ENCODE data around the gene PATZ1. TPM values are rescaled to one million over a fixed set of nuclear protein-coding genes. Genes with fewer than 3 reads are reported as not detected.
A peak's percentile ranks its signal among the peaks of the same experiment; 100 is the strongest.

PATZ1 gene
- total and polyA plus RNA-seq, 7 donors = 3.7 to 21.4 (median 17.4) TPM

GRCh38 chr22:31290494-31291471 lies 55.4 kb downstream of the PATZ1 start:
- 0% methylated on average over 94 to 95 of the region's 95 CpGs for WGBS, 2 donors
- Histone ChIP-seq H3K36me3 (peaks cover 15 to 33% (median 21%) of the 10 kb centered on the region in 4 donors), H3K27ac (peak overlapping the region; percentile 92 to 98 (median 97)), H3K27me3 (no peaks in the 10 kb centered on the region), H3K9me3 (no peaks in the 10 kb centered on the region), H3K4me1 (peaks cover 0 to 74% (median 68%) of the 10 kb centered on the region in 4 donors), H3K4me3 (peak overlapping the region; percentile 71 to 87 (median 82))
- intact Hi-C loops (cut with DNase I) = loop anchor here (2.0 kb wide), 1 partner anchor 56 kb away; the partner anchor contains the start of gene PATZ1
- DNase-seq = peak; percentile 98
- TF ChIP-seq POLR2AphosphoS5 (IDR thresholded peaks at IDR 0.05) (peak; percentile 91 to 99 (median 94)), POLR2A (IDR thresholded peaks at IDR 0.05) (peak; percentile 78 to 82), EP300 (IDR thresholded peaks at IDR 0.05) (peak in 1 of 4 donors; percentile 22), CTCF (IDR thresholded peaks at IDR 0.05) (no peak)

- Histone ChIP-seq H3K36me3 (peaks cover 21 to 47% (median 32%) of the 10 kb centered on the region in 4 donors), H3K4me1 (peaks cover 0 to 80% (median 72%) of the 10 kb centered on the region in 4 donors), H3K4me3 (peak overlapping the region in 3 of 4 donors; percentile 79 to 87 (median 84)), H3K27me3 (no peaks in the 10 kb centered on the region), H3K27ac (peak overlapping the region; percentile 92 to 98 (median 97)), H3K9me3 (no peaks in the 10 kb centered on the region)
- peak; percentile 67 for DNase-seq
- 17 to 58% methylated on average over 13 of the region's 13 CpGs for WGBS, 2 donors
- TF ChIP-seq POLR2A (IDR thresholded peaks at IDR 0.05) = no peak
- no peak for TF ChIP-seq POLR2AphosphoS5 (IDR thresholded peaks at IDR 0.05)
- TF ChIP-seq EP300 (IDR thresholded peaks at IDR 0.05) = no peak
- TF ChIP-seq CTCF (IDR thresholded peaks at IDR 0.05) = no peak
- intact Hi-C loops (cut with DNase I) = loop anchor here (5.0 kb wide), 1 partner anchor 182 kb away; the partner anchor contains the start of gene SELENOM
These were observed 56.8 kb downstream of the PATZ1 start for GRCh38 chr22:31289344-31289743.

- no peaks in the 10 kb centered on the region for H3K27me3 ChIP-seq
- H3K4me1 ChIP-seq = peaks cover 0 to 74% (median 69%) of the 10 kb centered on the region in 4 donors
- intact Hi-C loops (cut with DNase I) = loop anchor here (5.0 kb wide), 1 partner anchor 181 kb away; the partner anchor contains the start of gene SELENOM
- no peaks in the 10 kb centered on the region for H3K9me3 ChIP-seq
- peak overlapping the region in 1 of 4 donors; percentile 84 for H3K4me3 ChIP-seq
- no peak for TF ChIP-seq CTCF (IDR thresholded peaks at IDR 0.05)
- no peak for TF ChIP-seq POLR2A (IDR thresholded peaks at IDR 0.05)
- no peak for TF ChIP-seq EP300 (IDR thresholded peaks at IDR 0.05)
- no peak for TF ChIP-seq POLR2AphosphoS5 (IDR thresholded peaks at IDR 0.05)
- H3K36me3 ChIP-seq = peaks cover 26 to 54% (median 35%) of the 10 kb centered on the region in 4 donors
- WGBS, 2 donors = 58 to 68% methylated on average over 5 of the region's 5 CpGs
- H3K27ac ChIP-seq = peak overlapping the region; percentile 92 to 98 (median 97)
- peak; percentile 43 for DNase-seq
These were observed 57.5 kb downstream of the PATZ1 start for GRCh38 chr22:31288496-31289240.

GRCh38 chr22:31287818-31288495 lies 58.2 kb downstream of the PATZ1 start:
- Histone ChIP-seq H3K36me3 (peaks cover 29 to 61% (median 40%) of the 10 kb centered on the region in 4 donors), H3K9me3 (no peaks in the 10 kb centered on the region), H3K4me1 (peaks cover 0 to 67% (median 63%) of the 10 kb centered on the region in 4 donors), H3K27me3 (no peaks in the 10 kb centered on the region), H3K4me3 (no peak overlapping the region), H3K27ac (peak overlapping the region; percentile 92 to 98 (median 97))
- TF ChIP-seq EP300 (IDR thresholded peaks at IDR 0.05) (no peak), POLR2A (IDR thresholded peaks at IDR 0.05) (no peak), CTCF (IDR thresholded peaks at IDR 0.05) (no peak), POLR2AphosphoS5 (IDR thresholded peaks at IDR 0.05) (no peak)
- WGBS, 2 donors = 59 to 85% methylated on average over 6 of the region's 6 CpGs
- DNase-seq = peak; percentile 57
- intact Hi-C loops (cut with DNase I) = loop anchor here (5.0 kb wide), 1 partner anchor 181 kb away; the partner anchor contains the start of gene SELENOM
